ENCODE data around the gene HAPLN3. TPM values are rescaled to one million over a fixed set of nuclear protein-coding genes. Genes with fewer than 3 reads are reported as not detected.

HAPLN3 gene
- total RNA-seq, 2 donors from 2014 or later = 31.6 to 38.6 TPM

Other genes starting within 250 kb of the HAPLN3 start
- gene ACAN, start 92.1 kb downstream of the HAPLN3 start, total RNA-seq = not detected
- gene MFGE8, start 17.8 kb upstream of the HAPLN3 start, total RNA-seq = 10 to 100 TPM; 17.0 to 19.2 TPM
- gene ABHD2, start 192.9 kb upstream of the HAPLN3 start, total RNA-seq = 10 to 100 TPM; 40.1 to 47.7 TPM